ENCODE results near the gene MEGF11. TPM values are rescaled to one million over a fixed set of nuclear protein-coding genes. Genes with fewer than 3 reads are reported as not detected.

The MEGF11 gene
- polyA plus RNA-seq, 1 of the 3 experiments (the other 2 are of a cell fraction), result not detected

GRCh38 chr15:65918357-65918920 lies 335.1 kb downstream of the MEGF11 start:
- H3K27me3 ChIP-seq (ENCODE audit: insufficient read depth), result no peaks in the 10 kb centered on the region
- WGBS (ENCODE audit: low lambda C conversion rate), result no CpG with 5 or more reads among the region's 3 CpGs
- H3K4me2 ChIP-seq, result no peak overlapping the region
- H3F3A ChIP-seq (replicated peaks; ENCODE audit: insufficient read depth), result no peaks in the 10 kb centered on the region
- no peak overlapping the region for H3K9ac ChIP-seq
- no peak overlapping the region for H3K27ac ChIP-seq (ENCODE audit: low read depth in 2 of 2, low read length in 1 of 2)
- no peak for DNase-seq
- H3K9me3 ChIP-seq, result no peaks in the 10 kb centered on the region
- no peak overlapping the region for H3K4me3 ChIP-seq (ENCODE audit: low read depth in 2 of 2, low read length in 1 of 2)
- TF ChIP-seq RXRA (IDR thresholded peaks at IDR 0.05; ENCODE audit: borderline replicate concordance, low read depth), result no peak
- TF ChIP-seq POLR2AphosphoS5 (IDR thresholded peaks at IDR 0.05; ENCODE audit: low read depth, low read length), result no peak
- TF ChIP-seq RAD21 (IDR thresholded peaks at IDR 0.05; ENCODE audit: low read length), result no peak
- no peak for TF ChIP-seq ELF1 (IDR thresholded peaks at IDR 0.05)
- TF ChIP-seq, protein P1, sequence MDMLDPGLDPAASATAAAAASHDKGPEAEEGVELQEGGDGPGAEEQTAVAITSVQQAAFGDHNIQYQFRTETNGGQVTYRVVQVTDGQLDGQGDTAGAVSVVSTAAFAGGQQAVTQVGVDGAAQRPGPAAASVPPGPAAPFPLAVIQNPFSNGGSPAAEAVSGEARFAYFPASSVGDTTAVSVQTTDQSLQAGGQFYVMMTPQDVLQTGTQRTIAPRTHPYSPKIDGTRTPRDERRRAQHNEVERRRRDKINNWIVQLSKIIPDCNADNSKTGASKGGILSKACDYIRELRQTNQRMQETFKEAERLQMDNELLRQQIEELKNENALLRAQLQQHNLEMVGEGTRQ (IDR thresholded peaks at IDR 0.05; ENCODE audit: borderline replicate concordance, low read depth, low read length), result no peak
- TF ChIP-seq NFIC (IDR thresholded peaks at IDR 0.05; ENCODE audit: borderline replicate concordance), result no peak
- TF ChIP-seq JUND (IDR thresholded peaks at IDR 0.05), result no peak
- no peak for TF ChIP-seq GATA2 (CRISPR knock-in tag; IDR thresholded peaks at IDR 0.05)
- TF ChIP-seq FOSL2 (IDR thresholded peaks at IDR 0.05; ENCODE audit: borderline replicate concordance, low read depth), result no peak
- TF ChIP-seq, protein P2, sequence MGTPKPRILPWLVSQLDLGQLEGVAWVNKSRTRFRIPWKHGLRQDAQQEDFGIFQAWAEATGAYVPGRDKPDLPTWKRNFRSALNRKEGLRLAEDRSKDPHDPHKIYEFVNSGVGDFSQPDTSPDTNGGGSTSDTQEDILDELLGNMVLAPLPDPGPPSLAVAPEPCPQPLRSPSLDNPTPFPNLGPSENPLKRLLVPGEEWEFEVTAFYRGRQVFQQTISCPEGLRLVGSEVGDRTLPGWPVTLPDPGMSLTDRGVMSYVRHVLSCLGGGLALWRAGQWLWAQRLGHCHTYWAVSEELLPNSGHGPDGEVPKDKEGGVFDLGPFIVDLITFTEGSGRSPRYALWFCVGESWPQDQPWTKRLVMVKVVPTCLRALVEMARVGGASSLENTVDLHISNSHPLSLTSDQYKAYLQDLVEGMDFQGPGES (IDR thresholded peaks at IDR 0.05; ENCODE audit: low read depth, low read length), result no peak
- TF ChIP-seq REST (IDR thresholded peaks at IDR 0.05; ENCODE audit: low read depth, low read length), result no peak
- ChIA-PET CTCF (interaction anchor here (0.9 to 4.1 kb wide), 7 partner anchors 56 to 373 kb away, joined by 3 to 40 read pairs (median 6); partner anchors contain the start of gene MEGF11), POLR2A (interaction anchor here (0.7 kb wide), 1 partner anchor 25 kb away, joined by 3 read pairs; no protein-coding TSS in a partner anchor)
- no peaks in the 10 kb centered on the region for H3K79me2 ChIP-seq (ENCODE audit: insufficient read depth)
- peaks cover 0 to 6% of the 10 kb centered on the region in 2 experiments for H3K36me3 ChIP-seq (replicated peaks in 1 of 2; ENCODE audit: control insufficient read depth in 1 of 2, insufficient read depth in 2 of 2, low read length in 1 of 2)
- no peaks in the 10 kb centered on the region for H3K9me2 ChIP-seq
- H2AFZ ChIP-seq (ENCODE audit: low read depth), result no peak overlapping the region
- H4K20me1 ChIP-seq (ENCODE audit: insufficient read depth), result no peaks in the 10 kb centered on the region
- H3K4me1 ChIP-seq (ENCODE audit: control insufficient read depth in 1 of 2, insufficient read depth in 2 of 2, low read depth in 1 of 2, low read length in 1 of 2), result peaks cover 0 to 27% of the 10 kb centered on the region in 2 experiments; a peak in 1 of 4 replicates
